RWPE2 (cell line): ENCODE measurements around the gene NKX1-1.
"Not testable (repeated sequence)": the region's sequence is repeated elsewhere in the genome, so short reads cannot be mapped to it uniquely, and the experiment has no call there.

Source experiments
- ATAC-seq: fragments of 200-7000 bp; cut with Tn5 transposase; 3 replicates; pipeline ENCODE4 v1.9.1; 2021; ENCODE audit warnings: low read depth
- DNase-seq: peaks from one replicate; pipeline ENCODE4 v3.0.0-alpha.2; 2020; ENCODE audit warnings: low spot score
- H3K27ac ChIP-seq: fragments of 450-650 bp; 2 replicates; pipeline ENCODE4 v1.5.1; 2017; ENCODE audit warnings: mild to moderate bottlenecking; ENCODE audit not compliant: poor library complexity, severe bottlenecking
- H3K27me3 ChIP-seq: fragments of 250-450 bp; sonication (Bioruptor Pico); 2 replicates; pipeline ENCODE4 v1.5.1; 2021; ENCODE audit warnings: mild to moderate bottlenecking, moderate library complexity; ENCODE audit not compliant: insufficient read depth, poor library complexity, severe bottlenecking
- H3K36me3 ChIP-seq: fragments of 250-450 bp; sonication (Bioruptor Pico); 2 replicates; pipeline ENCODE4 v1.5.1; 2020; ENCODE audit warnings: low read depth, mild to moderate bottlenecking, moderate library complexity
- H3K4me1 ChIP-seq: fragments of 250-450 bp; sonication (Bioruptor Pico); 2 replicates; pipeline ENCODE4 v1.5.1; 2021; ENCODE audit warnings: mild to moderate bottlenecking, moderate library complexity; ENCODE audit not compliant: insufficient read depth, poor library complexity, severe bottlenecking
- H3K4me3 ChIP-seq: fragments of 250-450 bp; sonication (Bioruptor Pico); 2 replicates; pipeline ENCODE4 v1.5.1; 2021; ENCODE audit warnings: mild to moderate bottlenecking, moderate library complexity; ENCODE audit not compliant: severe bottlenecking
- H3K9me3 ChIP-seq: fragments of 250-450 bp; sonication (Bioruptor Pico); 2 replicates; pipeline ENCODE4 v1.5.1; 2021; ENCODE audit warnings: mild to moderate bottlenecking, moderate library complexity; ENCODE audit not compliant: severe bottlenecking
- TF ChIP-seq, protein P1 (sequence below): fragments of 450-650 bp; IDR thresholded peaks from one replicate; pipeline ENCODE4 v1.5.1; 2017; ENCODE audit warnings: mild to moderate bottlenecking, moderate library complexity; ENCODE audit not compliant: poor library complexity, severe bottlenecking

NKX1-1 gene

DNA sequence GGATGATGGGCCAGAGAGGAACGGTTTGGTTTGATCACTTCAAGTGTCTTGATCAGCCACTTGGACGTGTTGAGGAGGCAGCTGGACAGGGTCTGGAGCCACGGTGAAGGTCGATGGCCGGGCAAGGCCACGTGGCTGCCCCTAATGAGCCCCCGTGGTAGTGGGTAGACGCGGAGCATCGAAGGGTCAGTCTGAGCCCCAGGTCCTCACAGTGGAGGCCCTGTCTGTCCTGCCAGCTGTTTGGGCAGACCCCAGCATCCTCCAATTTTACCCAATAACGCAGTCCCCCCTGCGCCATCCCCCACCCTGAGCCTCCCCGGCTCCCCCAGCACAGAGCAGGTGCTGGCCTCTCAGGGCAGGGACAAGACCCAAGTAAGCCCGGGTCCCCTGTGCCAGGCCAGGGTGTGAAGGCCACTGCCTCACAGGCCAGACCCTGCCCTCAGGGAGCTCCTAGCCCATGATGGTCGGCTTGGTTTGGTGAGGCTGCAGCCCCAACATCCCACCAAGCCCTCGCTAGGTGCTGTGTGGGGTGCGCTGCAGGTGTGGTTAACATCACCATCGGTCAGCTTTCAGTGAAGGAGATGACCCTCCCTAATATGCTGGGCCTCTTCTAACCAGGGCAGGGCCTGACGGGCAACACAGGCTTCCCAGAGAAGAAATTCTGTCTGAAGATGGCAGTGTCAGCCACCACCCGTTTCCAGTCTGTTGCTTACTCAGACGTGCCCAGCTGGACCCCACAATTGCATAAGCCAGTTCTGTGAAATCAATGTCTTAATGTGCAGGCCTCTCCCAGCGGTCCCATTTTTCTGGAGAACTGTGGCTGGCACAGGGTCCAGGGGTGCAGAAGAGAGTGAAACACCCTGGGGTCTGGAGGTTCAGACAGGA, 40.5 kb upstream of the NKX1-1 start:
- ATAC-seq (no peak), DNase-seq (peak; percentile 58)
- Histone ChIP-seq H3K27ac (no peak overlapping the region), H3K4me3 (no peak overlapping the region), H3K36me3 (no peaks in the 10 kb centered on the region), H3K9me3 (no peaks in the 10 kb centered on the region), H3K4me1 (no peaks in the 10 kb centered on the region), H3K27me3 (no peaks in the 10 kb centered on the region)
- TF ChIP-seq, protein P1, sequence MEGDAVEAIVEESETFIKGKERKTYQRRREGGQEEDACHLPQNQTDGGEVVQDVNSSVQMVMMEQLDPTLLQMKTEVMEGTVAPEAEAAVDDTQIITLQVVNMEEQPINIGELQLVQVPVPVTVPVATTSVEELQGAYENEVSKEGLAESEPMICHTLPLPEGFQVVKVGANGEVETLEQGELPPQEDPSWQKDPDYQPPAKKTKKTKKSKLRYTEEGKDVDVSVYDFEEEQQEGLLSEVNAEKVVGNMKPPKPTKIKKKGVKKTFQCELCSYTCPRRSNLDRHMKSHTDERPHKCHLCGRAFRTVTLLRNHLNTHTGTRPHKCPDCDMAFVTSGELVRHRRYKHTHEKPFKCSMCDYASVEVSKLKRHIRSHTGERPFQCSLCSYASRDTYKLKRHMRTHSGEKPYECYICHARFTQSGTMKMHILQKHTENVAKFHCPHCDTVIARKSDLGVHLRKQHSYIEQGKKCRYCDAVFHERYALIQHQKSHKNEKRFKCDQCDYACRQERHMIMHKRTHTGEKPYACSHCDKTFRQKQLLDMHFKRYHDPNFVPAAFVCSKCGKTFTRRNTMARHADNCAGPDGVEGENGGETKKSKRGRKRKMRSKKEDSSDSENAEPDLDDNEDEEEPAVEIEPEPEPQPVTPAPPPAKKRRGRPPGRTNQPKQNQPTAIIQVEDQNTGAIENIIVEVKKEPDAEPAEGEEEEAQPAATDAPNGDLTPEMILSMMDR: no peak

DNA sequence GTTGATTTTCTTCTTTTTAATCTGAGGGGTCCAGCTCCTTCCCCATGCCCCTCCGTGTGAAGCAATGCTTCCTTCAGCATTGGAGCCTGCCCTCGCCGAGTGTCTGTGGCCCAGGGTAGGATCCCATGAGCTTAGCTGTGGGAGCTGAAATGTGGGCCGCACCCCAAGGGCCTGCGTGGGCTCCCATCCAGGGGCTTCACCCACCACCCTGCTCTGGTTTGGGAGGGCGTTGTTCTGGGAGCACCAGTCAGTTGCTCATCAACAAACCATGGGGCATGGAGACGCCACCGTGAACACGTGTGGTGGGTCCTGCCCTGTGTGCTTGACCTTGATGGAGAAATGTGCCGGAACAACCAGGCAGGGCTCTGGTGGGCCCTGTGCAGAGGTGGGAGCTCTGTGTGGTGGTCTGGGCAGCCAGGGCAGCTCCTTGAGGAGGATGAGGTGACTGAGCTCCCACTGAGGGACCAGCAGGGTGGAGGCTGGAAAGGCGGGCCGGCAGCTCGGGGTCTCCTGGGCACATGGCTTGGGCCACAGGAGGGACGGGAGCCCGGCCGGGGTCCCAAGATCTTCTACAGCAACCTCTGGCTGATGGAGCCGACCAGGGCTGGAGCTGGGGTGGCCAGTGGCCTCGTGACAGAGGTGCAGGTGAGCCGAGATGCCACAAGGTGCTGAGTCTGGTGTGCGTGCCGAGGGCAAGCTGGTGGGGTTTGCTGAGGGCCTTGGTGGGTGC, 39.6 kb upstream of the NKX1-1 start:
- H3K4me3 ChIP-seq: no peak overlapping the region
- no peak overlapping the region for H3K27ac ChIP-seq
- no peak for DNase-seq
- no peak for ATAC-seq
- no peaks in the 10 kb centered on the region for H3K27me3 ChIP-seq
- no peaks in the 10 kb centered on the region for H3K9me3 ChIP-seq
- no peaks in the 10 kb centered on the region for H3K4me1 ChIP-seq
- TF ChIP-seq, protein P1: no peak
- no peaks in the 10 kb centered on the region for H3K36me3 ChIP-seq

DNA sequence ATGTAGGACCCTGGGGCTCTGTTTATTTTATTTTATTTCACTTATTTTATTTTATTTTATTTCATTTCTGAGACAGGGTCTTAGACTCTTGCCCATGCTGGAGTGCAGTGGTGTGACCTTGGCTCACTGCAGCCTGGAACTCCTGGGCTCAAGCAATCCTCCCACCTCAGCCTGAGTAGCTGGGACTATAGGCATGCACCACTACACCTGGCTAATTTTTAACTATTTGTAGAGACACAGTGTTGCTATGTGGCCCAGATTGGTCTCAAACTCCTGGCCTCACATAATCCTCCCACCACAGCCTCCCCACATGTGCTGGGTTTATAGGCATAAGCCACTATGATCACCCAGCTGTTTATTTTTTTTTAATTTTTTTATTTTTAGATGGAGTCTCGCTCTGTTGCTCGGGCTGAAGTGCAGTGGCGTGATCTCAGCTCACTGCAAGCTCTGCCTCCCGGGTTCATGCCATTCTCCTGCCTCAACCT, 37.5 kb upstream of the NKX1-1 start:
- H3K27ac ChIP-seq, H3K27me3 ChIP-seq, H3K9me3 ChIP-seq, H3K36me3 ChIP-seq, H3K4me1 ChIP-seq, ATAC-seq, DNase-seq, H3K4me3 ChIP-seq: not testable (repeated sequence)

DNA sequence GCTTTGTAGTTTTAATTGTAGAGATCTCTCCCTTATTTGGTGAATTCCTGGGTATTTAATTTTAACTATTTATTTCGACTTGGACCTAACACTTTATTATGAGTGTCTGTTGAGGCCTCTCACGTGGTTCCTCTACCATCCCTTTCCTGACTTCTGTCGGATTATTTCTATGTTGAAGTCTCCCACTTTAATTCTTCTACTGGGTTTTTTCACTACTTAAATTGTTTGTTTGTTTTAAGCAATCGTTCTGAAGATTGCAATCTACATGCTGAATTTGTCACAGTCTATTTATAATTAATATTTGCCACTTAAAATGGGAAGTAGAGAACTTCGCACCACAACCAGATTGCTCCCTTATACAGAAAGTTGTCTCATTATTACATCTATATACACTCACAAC, 20.8 kb upstream of the NKX1-1 start:
- H3K4me1 ChIP-seq: no peaks in the 10 kb centered on the region
- no peak overlapping the region for H3K27ac ChIP-seq
- no peak overlapping the region for H3K4me3 ChIP-seq
- ATAC-seq (no peak), DNase-seq (no peak)
- TF ChIP-seq, protein P1: no peak
- H3K27me3 ChIP-seq: peaks cover 33% of the 10 kb centered on the region
- H3K36me3 ChIP-seq: no peaks in the 10 kb centered on the region
- H3K9me3 ChIP-seq: no peaks in the 10 kb centered on the region

DNA sequence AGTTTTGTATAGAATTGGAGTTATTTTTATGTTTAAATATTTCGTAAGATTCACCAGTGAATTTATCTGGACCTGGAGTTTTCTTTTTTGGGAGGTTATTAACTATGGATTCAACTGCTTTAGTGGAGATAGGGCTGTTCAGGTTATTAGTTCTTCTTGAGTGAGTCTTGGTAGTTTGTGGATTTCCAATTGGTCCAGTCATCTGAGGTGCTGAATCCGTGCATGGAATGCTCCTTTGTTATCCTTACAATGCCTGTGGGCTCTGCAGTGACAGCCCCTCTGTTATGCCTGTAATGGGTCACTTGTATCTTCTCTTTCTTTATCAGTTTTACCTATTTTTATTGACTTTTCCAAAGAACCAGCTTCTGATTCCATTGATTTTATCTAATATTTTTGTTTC, 15.4 kb upstream of the NKX1-1 start:
- ATAC-seq (no peak), DNase-seq (no peak)
- H3K4me1 ChIP-seq: no peaks in the 10 kb centered on the region
- no peaks in the 10 kb centered on the region for H3K9me3 ChIP-seq
- no peak overlapping the region for H3K4me3 ChIP-seq
- peaks cover 45% of the 10 kb centered on the region for H3K27me3 ChIP-seq
- TF ChIP-seq, protein P1: no peak
- H3K36me3 ChIP-seq: no peaks in the 10 kb centered on the region
- no peak overlapping the region for H3K27ac ChIP-seq
